OCI-LY3 (cell line): Measurements from ENCODE around the gene NDE1.

ENCODE experiments used
- H2AFZ ChIP-seq: fragments of 200-600, 300-600 bp; shearing (Covaris generic); 2 replicates; pipeline ENCODE4 v1.6.0; 2014; ENCODE audit warnings: antibody characterized with exemption, low read depth, low read length
- H3K27ac ChIP-seq: fragments of 200-600, 300-600 bp; sonication (generic); 2 replicates; pipeline ENCODE4 v1.5.1; 2014; ENCODE audit warnings: mild to moderate bottlenecking, low read length, moderate library complexity, mixed read lengths
- H3K27me3 ChIP-seq: fragments of 200-600, 300-600 bp; sonication (generic); 2 replicates; pipeline ENCODE4 v1.6.1; 2014; ENCODE audit warnings: low read depth, low read length, mixed read lengths
- H3K36me3 ChIP-seq: fragments of 200-600, 300-600 bp; sonication (generic); replicated peaks from 2 replicates; pipeline ENCODE3; 2014; ENCODE audit warnings: low read depth, low read length, mixed read lengths
- H3K4me1 ChIP-seq: fragments of 300-600, 200-600 bp; sonication (generic); 2 replicates; pipeline ENCODE4 v1.6.1; 2014; ENCODE audit warnings: low read length, mixed read lengths
- H3K4me2 ChIP-seq: fragments of 200-600, 300-600 bp; sonication (generic); 2 replicates; pipeline ENCODE4 v1.6.1; 2014; ENCODE audit warnings: low read length, mixed read lengths
- H3K4me3 ChIP-seq: fragments of 300-600, 200-600 bp; sonication (generic); 2 replicates; pipeline ENCODE4 v1.5.1; 2014; ENCODE audit warnings: antibody characterized with exemption, mild to moderate bottlenecking, low read length, moderate library complexity
- H3K79me2 ChIP-seq: fragments of 300-600, 200-600 bp; shearing (Covaris generic); 2 replicates; pipeline ENCODE4 v1.6.1; 2014; ENCODE audit warnings: mild to moderate bottlenecking, low read length, mixed read lengths
- H3K9ac ChIP-seq: fragments of 300-600, 200-600 bp; shearing (Covaris generic); 2 replicates; pipeline ENCODE4 v1.6.0; 2014; ENCODE audit warnings: mild to moderate bottlenecking, low read length, moderate library complexity
- H3K9me3 ChIP-seq: fragments of 200-600, 300-600 bp; shearing (Covaris generic); 2 replicates; pipeline ENCODE4 v1.6.1; 2014; ENCODE audit warnings: low read length, mixed read lengths; ENCODE audit not compliant: insufficient read depth
- H4K20me1 ChIP-seq: fragments of 200-600, 300-600 bp; sonication (generic); 2 replicates; pipeline ENCODE4 v1.6.1; 2016; ENCODE audit warnings: low read length, mixed read lengths; ENCODE audit not compliant: insufficient read depth
- EZH2phosphoT487 ChIP-seq: fragments of 200-600 bp; shearing (Covaris generic); IDR thresholded peaks from 2 replicates; pipeline ENCODE4 v1.6.1; 2018; ENCODE audit warnings: antibody characterized with exemption, mixed run types, low read depth
- TF ChIP-seq, protein P1 (sequence below): fragments of 200-600, 300-600 bp; sonication (generic); IDR thresholded peaks from 2 replicates; pipeline ENCODE4 v1.5.1; 2014; ENCODE audit warnings: antibody characterized with exemption, low read length, low read depth

Gene NDE1

DNA sequence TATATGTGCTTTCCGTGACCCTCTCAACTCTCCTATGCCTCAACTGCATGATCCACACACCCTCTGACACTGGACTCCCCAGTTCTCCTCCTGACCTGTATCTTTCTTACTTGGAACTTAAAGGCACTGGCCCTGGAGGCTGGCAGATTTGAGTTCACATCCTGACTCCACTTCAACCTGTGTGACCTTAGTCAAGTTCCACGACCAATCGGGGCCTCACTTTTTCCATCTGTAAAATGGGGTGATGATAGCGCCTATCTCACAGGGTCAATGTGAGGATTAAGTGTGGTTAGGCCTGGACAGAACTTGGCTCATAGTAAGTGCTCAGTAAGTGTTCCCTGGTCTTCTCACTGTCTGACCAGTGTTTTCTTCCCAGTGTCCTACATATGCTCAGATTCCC, 32.1 kb upstream of the NDE1 start:
- H3K4me3 ChIP-seq, result no peak overlapping the region
- no peak for TF ChIP-seq EZH2phosphoT487
- TF ChIP-seq, protein P1, sequence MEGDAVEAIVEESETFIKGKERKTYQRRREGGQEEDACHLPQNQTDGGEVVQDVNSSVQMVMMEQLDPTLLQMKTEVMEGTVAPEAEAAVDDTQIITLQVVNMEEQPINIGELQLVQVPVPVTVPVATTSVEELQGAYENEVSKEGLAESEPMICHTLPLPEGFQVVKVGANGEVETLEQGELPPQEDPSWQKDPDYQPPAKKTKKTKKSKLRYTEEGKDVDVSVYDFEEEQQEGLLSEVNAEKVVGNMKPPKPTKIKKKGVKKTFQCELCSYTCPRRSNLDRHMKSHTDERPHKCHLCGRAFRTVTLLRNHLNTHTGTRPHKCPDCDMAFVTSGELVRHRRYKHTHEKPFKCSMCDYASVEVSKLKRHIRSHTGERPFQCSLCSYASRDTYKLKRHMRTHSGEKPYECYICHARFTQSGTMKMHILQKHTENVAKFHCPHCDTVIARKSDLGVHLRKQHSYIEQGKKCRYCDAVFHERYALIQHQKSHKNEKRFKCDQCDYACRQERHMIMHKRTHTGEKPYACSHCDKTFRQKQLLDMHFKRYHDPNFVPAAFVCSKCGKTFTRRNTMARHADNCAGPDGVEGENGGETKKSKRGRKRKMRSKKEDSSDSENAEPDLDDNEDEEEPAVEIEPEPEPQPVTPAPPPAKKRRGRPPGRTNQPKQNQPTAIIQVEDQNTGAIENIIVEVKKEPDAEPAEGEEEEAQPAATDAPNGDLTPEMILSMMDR, result no peak
- peaks cover 78% of the 10 kb centered on the region for H3K36me3 ChIP-seq
- no peaks in the 10 kb centered on the region for H3K27me3 ChIP-seq
- no peaks in the 10 kb centered on the region for H3K79me2 ChIP-seq
- H4K20me1 ChIP-seq, result no peaks in the 10 kb centered on the region
- no peak overlapping the region for H2AFZ ChIP-seq
- no peak overlapping the region for H3K27ac ChIP-seq
- no peak overlapping the region for H3K9ac ChIP-seq
- no peaks in the 10 kb centered on the region for H3K9me3 ChIP-seq
- H3K4me2 ChIP-seq, result no peak overlapping the region
- no peaks in the 10 kb centered on the region for H3K4me1 ChIP-seq

DNA sequence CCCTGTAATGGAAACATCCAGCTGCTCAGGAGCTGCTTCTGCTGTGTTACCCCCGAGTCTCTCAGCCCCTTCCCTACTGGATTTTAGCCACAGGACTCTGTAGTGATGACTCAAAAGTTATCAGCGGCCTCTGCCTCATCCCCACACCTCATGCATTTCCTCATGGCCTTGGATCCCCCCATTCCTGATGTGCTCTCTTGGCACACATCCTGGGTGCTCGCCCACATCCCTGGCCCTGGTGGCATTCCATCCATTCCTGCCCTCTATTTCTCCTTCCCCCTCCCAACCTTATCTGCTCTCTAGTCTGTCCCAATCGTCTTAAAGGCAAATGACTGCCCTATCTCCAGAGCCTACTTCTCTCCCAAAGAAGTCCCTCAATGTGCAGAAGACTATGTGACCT, 31.7 kb upstream of the NDE1 start:
- Histone ChIP-seq H3K4me1 (no peaks in the 10 kb centered on the region), H3K27ac (no peak overlapping the region), H3K27me3 (no peaks in the 10 kb centered on the region), H3K4me3 (no peak overlapping the region), H3K79me2 (no peaks in the 10 kb centered on the region), H3K4me2 (no peak overlapping the region), H2AFZ (no peak overlapping the region), H3K9ac (no peak overlapping the region), H3K9me3 (no peaks in the 10 kb centered on the region), H4K20me1 (no peaks in the 10 kb centered on the region), H3K36me3 (peaks cover 76% of the 10 kb centered on the region)
- TF ChIP-seq, protein P1, result no peak
- TF ChIP-seq EZH2phosphoT487, result no peak

DNA sequence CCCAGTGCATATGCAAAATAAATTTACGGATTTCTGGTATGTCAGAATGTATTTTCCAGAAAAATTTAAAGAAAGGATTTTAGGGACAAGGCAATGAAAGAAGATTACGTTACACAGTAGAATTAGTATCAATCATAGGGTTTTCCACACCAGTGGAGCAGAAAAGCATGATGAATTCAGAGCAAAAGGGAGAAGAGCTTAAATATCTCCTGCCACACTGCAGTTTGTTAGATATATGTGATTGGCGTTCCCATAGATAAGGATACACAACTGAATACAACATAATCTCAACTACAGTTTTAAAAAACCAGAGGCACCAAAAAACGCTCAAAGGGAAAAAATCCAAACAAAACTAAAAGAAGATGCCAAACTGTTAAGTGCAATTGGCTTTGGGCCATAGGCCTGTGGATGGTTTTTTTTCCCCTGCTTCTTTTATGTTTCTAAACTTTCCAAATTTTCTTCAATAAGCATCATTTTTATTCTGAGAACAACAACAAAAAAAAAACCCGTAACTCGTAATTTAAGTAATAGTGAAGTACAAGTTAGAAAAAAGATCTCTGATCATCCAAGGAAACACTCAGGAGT, 29.3 kb upstream of the NDE1 start:
- Histone ChIP-seq H3K36me3 (peaks cover 86% of the 10 kb centered on the region), H4K20me1 (no peaks in the 10 kb centered on the region), H3K79me2 (no peaks in the 10 kb centered on the region), H3K9me3 (no peaks in the 10 kb centered on the region), H3K4me2 (no peak overlapping the region), H2AFZ (no peak overlapping the region), H3K27me3 (no peaks in the 10 kb centered on the region), H3K9ac (no peak overlapping the region), H3K27ac (no peak overlapping the region), H3K4me1 (no peaks in the 10 kb centered on the region), H3K4me3 (no peak overlapping the region)
- TF ChIP-seq EZH2phosphoT487, result no peak
- TF ChIP-seq, protein P1, result no peak

DNA sequence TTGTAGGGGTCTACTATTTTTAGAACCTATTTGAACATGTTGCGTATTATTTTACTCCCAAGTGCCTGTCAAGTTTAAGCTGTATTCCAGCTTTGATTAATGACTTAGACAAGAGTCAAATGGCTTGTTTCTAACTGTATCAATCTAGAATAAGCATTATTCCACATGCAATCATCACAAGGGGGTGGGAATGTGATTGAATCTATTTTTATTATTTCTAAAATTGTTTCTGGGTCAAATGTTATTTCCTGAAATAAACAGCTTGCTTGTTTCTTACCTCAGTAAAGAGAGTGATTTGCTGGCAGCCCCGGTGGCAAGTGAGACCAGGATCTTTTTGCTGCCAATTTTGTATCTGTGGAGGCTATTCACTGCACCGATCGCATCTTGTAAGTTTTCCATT, 28.6 kb upstream of the NDE1 start:
- no peak for TF ChIP-seq EZH2phosphoT487
- TF ChIP-seq, protein P1, result no peak
- Histone ChIP-seq H3K4me3 (no peak overlapping the region), H3K4me1 (no peaks in the 10 kb centered on the region), H4K20me1 (no peaks in the 10 kb centered on the region), H3K27me3 (no peaks in the 10 kb centered on the region), H2AFZ (no peak overlapping the region), H3K27ac (no peak overlapping the region), H3K36me3 (peaks cover 79% of the 10 kb centered on the region), H3K79me2 (no peaks in the 10 kb centered on the region), H3K4me2 (no peak overlapping the region), H3K9ac (no peak overlapping the region), H3K9me3 (no peaks in the 10 kb centered on the region)
